NCI-H2107 treated with DMSO at 0.1 percent for 48 hours (cell line): ENCODE measurements around the gene ISM1.

ENCODE experiments used
- DNase-seq: peaks from one replicate; lab custom pipeline; 2025; ENCODE audit not compliant: unreplicated experiment; lab: John Stamatoyannopoulos, UW

Gene ISM1

GRCh38 chr20:13340088-13340487, 119.0 kb downstream of the ISM1 start:
- DNase-seq, result no peak

GRCh38 chr20:13341737-13342393, 120.8 kb downstream of the ISM1 start:
- DNase-seq, result no peak

- DNase-seq, result no peak
Observed at GRCh38 chr20:13342469-13343242, 121.6 kb downstream of the ISM1 start.

- no peak for DNase-seq
Observed at GRCh38 chr20:13344671-13345070, 123.6 kb downstream of the ISM1 start.

- no peak for DNase-seq
Observed at GRCh38 chr20:13348311-13349234, 127.5 kb downstream of the ISM1 start.

GRCh38 chr20:13349235-13349604, 128.1 kb downstream of the ISM1 start:
- no peak for DNase-seq
